ENCODE measurements around the gene FAM209A.

DNA sequence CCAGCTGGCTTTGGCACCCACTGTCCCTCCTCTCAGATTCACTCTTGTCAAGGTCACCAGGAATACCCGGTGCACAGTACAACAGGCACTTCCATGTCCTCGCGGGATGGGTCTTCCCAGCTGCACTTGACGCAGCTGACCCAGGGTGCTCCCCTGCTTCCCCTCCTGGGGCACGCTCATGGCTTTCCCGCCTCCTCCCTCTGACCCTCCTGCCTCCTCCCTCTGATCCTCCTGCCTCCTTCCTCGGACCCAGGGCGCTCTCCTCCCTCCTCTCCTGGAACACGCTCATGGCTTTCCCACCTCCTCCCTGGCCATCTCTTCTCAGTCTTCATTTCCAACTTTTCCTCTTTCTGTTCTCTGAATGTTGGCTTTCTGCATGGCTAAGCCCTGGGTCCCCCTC, 50.6 kb downstream of the FAM209A start:
- no peak for TF ChIP-seq EP300 (IDR thresholded peaks at IDR 0.05; ENCODE audit: low read depth)
- TF ChIP-seq, protein P1, sequence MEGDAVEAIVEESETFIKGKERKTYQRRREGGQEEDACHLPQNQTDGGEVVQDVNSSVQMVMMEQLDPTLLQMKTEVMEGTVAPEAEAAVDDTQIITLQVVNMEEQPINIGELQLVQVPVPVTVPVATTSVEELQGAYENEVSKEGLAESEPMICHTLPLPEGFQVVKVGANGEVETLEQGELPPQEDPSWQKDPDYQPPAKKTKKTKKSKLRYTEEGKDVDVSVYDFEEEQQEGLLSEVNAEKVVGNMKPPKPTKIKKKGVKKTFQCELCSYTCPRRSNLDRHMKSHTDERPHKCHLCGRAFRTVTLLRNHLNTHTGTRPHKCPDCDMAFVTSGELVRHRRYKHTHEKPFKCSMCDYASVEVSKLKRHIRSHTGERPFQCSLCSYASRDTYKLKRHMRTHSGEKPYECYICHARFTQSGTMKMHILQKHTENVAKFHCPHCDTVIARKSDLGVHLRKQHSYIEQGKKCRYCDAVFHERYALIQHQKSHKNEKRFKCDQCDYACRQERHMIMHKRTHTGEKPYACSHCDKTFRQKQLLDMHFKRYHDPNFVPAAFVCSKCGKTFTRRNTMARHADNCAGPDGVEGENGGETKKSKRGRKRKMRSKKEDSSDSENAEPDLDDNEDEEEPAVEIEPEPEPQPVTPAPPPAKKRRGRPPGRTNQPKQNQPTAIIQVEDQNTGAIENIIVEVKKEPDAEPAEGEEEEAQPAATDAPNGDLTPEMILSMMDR (IDR thresholded peaks at IDR 0.05), result no peak

Measured in transverse colon (tissue), 3 donors.